ENCODE data around the gene PUM1.

- TF ChIP-seq, protein P1, sequence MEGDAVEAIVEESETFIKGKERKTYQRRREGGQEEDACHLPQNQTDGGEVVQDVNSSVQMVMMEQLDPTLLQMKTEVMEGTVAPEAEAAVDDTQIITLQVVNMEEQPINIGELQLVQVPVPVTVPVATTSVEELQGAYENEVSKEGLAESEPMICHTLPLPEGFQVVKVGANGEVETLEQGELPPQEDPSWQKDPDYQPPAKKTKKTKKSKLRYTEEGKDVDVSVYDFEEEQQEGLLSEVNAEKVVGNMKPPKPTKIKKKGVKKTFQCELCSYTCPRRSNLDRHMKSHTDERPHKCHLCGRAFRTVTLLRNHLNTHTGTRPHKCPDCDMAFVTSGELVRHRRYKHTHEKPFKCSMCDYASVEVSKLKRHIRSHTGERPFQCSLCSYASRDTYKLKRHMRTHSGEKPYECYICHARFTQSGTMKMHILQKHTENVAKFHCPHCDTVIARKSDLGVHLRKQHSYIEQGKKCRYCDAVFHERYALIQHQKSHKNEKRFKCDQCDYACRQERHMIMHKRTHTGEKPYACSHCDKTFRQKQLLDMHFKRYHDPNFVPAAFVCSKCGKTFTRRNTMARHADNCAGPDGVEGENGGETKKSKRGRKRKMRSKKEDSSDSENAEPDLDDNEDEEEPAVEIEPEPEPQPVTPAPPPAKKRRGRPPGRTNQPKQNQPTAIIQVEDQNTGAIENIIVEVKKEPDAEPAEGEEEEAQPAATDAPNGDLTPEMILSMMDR (IDR thresholded peaks at IDR 0.05; ENCODE audit: low read depth, low read length, missing input control): no peak
- no peak for TF ChIP-seq ATF3 (IDR thresholded peaks at IDR 0.05)
- TF ChIP-seq, protein P2, sequence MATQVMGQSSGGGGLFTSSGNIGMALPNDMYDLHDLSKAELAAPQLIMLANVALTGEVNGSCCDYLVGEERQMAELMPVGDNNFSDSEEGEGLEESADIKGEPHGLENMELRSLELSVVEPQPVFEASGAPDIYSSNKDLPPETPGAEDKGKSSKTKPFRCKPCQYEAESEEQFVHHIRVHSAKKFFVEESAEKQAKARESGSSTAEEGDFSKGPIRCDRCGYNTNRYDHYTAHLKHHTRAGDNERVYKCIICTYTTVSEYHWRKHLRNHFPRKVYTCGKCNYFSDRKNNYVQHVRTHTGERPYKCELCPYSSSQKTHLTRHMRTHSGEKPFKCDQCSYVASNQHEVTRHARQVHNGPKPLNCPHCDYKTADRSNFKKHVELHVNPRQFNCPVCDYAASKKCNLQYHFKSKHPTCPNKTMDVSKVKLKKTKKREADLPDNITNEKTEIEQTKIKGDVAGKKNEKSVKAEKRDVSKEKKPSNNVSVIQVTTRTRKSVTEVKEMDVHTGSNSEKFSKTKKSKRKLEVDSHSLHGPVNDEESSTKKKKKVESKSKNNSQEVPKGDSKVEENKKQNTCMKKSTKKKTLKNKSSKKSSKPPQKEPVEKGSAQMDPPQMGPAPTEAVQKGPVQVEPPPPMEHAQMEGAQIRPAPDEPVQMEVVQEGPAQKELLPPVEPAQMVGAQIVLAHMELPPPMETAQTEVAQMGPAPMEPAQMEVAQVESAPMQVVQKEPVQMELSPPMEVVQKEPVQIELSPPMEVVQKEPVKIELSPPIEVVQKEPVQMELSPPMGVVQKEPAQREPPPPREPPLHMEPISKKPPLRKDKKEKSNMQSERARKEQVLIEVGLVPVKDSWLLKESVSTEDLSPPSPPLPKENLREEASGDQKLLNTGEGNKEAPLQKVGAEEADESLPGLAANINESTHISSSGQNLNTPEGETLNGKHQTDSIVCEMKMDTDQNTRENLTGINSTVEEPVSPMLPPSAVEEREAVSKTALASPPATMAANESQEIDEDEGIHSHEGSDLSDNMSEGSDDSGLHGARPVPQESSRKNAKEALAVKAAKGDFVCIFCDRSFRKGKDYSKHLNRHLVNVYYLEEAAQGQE (IDR thresholded peaks at IDR 0.05): no peak
- TF ChIP-seq GABPA (IDR thresholded peaks at IDR 0.05 in 1 of 2, conservative IDR thresholded peaks at IDR 0.05 in 1 of 2): no peak
- TF ChIP-seq YY1 (IDR thresholded peaks at IDR 0.05): no peak
- TF ChIP-seq MAX (IDR thresholded peaks at IDR 0.05): no peak
- no peak for TF ChIP-seq RAD21 (IDR thresholded peaks at IDR 0.05)
- no peak for TF ChIP-seq JUND (IDR thresholded peaks at IDR 0.05)
- TF ChIP-seq EGR1 (IDR thresholded peaks at IDR 0.05; ENCODE audit: low read depth in 2 of 2): no peak
- TF ChIP-seq NR2F2 (IDR thresholded peaks at IDR 0.05): no peak
- TF ChIP-seq TAF1 (conservative IDR thresholded peaks at IDR 0.05): no peak
- TF ChIP-seq SP1 (IDR thresholded peaks at IDR 0.05): no peak
These were observed 61.8 kb downstream of the PUM1 start for GRCh38 chr1:31003613-31004230.
